Ovary (tissue), 3 donors: Measurements from ENCODE around the gene SNX9.

Source experiments
- CTCF ChIP-seq, 3 donors: fragments of 450-650 bp in 2 of 3; fragments of 200-600 bp in 1 of 3; IDR thresholded peaks; one replicate each; pipeline versions ENCODE4 v1.5.1 to v1.8.0; 2016 to 2022; ENCODE audit warnings: antibody characterized with exemption in 3 of 3, mild to moderate bottlenecking in 1 of 3
- EP300 ChIP-seq: sonication (generic); formaldehyde crosslinking; IDR thresholded peaks from one replicate; pipeline ENCODE4 v1.6.1; 2017; ENCODE audit warnings: antibody characterized with exemption
- POLR2A ChIP-seq: fragments of 450-650 bp; IDR thresholded peaks from one replicate; pipeline ENCODE4 v1.6.1; 2017; ENCODE audit warnings: antibody characterized with exemption, mild to moderate bottlenecking, moderate library complexity
- donor health status: DM: no; HTN: no; CAD: no.

- TF ChIP-seq CTCF (IDR thresholded peaks at IDR 0.05) = no peak
- TF ChIP-seq POLR2A = no peak
- TF ChIP-seq EP300 = no peak
Observed at GRCh38 chr6:157850030-157850429, 27.0 kb downstream of the SNX9 start.
